GM18526 (cell line): Measurements from ENCODE around the gene FAM118A.

ENCODE experiments used
- POLR2A ChIP-seq: IDR thresholded peaks from 3 replicates; pipeline ENCODE4 v1.6.1; 2011; ENCODE audit not compliant: insufficient read length; ENCODE audit errors: extremely low read depth

FAM118A gene

GRCh38 chr22:45316796-45317526 lies 7.2 kb downstream of the FAM118A start:
- TF ChIP-seq POLR2A: no peak

DNA sequence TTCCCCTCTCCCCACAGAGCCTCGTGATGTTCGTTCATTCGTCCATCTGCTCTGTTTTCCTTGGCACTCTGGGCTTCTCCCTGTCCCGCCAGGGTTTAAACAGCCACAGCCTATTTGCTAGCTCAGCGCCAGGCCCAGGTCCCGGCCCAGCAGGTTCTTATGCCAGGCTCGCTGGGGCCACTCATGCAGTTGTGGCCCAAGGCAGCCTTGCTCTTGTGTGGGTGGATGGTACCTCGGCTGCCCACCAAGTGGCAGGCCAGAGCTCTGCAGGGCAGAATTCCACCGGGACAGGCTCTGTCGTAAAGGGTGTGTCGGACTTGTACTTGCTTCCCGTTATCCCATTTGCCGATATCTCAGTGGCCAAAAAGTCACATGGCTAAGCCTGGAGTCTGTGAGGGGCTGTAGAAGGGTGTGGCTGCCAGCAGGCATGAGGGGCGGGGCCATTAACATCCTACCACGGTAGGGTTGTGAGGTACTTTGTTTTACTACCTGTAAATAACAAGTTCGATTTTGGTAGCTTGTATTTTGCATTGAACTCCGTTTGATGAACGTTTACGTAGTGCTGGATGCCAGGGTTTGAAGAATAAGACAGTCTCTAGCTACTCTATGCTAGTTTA lies 7.9 kb downstream of the FAM118A start:
- TF ChIP-seq POLR2A: no peak

GRCh38 chr22:45318168-45318557 lies 8.4 kb downstream of the FAM118A start:
- TF ChIP-seq POLR2A: no peak

- no peak for TF ChIP-seq POLR2A
Measured at GRCh38 chr22:45318558-45319323, 9.0 kb downstream of the FAM118A start.

DNA sequence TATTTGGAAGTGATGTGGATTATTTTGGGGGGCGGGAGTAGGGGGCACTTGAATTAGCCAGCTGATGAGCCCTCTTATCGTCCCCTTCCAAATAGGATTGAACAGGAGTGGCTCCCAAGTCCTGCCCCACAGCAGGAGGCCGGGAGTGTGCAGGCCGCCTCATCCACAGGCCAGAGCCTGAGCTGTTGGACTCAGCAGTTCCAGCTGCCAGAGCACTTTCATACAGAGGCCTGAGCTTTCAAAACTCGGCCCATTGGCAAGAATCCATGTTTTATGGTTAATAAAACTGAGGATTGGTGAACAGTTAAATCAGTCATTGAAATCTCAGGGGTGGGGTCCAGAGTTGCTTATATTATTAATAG lies 9.6 kb downstream of the FAM118A start:
- no peak for TF ChIP-seq POLR2A

DNA sequence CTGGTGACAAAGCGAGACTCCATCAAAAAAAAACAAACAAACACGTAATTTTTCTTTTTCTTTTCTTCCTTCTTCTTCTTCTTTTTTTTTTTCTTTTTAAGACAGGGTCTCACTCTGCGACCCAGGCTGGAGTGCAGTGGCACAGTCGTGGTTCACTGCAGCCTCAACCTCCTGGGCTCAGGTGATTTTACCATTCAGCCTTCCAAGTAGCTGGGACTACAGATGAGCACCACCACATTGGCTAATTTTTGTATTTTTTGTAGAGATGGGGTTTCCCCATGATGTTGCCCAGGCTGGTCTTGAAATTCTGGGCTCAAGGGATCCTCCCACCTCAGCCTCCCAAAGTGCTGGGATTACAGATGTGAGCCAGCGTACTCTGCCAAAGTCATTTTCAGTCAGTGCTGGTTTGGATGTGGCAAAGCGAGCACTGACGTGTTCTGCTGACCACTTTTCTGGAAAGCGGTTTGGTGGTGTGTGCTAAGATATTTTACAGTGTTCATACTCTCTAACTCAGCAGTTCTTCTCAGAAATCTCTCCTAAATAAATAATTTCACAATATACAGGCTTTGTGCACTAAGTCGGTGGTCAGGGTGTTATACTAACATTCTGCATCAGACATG lies 10.7 kb downstream of the FAM118A start:
- TF ChIP-seq POLR2A: no peak

DNA sequence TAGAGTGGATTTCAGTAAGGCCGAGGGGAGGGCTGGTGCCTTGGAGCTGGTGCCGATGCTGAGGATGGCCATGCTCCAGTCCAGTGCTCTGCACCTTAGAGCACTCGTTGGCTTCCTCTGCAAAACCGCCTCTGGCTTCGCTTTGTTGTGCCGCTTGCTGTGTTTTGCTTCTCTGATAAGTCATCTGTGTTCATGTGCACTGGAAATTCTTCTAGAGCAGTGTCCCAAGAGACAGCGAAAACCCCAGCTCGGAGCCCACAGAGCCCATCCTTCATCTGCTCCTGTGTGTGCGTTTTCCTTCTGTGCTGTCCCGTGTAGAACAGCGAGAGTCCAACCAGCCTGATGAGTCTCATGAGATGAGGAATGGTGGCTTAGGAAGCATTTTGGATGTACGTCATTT lies 12.1 kb downstream of the FAM118A start:
- TF ChIP-seq POLR2A: no peak

- TF ChIP-seq POLR2A: no peak
Measured at GRCh38 chr22:45322873-45323525, 13.3 kb downstream of the FAM118A start.

DNA sequence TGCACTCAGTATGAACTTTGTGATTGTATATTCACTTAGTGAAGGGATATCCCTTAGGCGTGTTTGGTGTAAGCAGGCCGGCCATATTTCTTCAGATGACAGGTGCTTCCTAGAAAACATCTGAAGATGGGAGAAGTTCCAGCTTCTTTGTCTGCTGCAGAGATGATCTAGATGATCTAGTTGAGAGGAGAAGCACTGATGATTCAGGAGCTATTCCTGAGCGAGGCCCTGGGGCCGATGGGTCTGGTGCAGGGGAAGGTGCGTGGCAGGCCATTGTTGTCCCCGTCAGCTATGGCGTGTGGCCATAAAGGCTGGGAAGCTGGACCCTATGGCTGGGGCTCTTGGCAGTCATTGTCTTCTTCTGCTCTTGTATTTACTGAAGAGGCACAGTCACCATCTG lies 14.0 kb downstream of the FAM118A start:
- no peak for TF ChIP-seq POLR2A

- no peak for TF ChIP-seq POLR2A
Measured at GRCh38 chr22:45324311-45324711, 14.6 kb downstream of the FAM118A start.

DNA sequence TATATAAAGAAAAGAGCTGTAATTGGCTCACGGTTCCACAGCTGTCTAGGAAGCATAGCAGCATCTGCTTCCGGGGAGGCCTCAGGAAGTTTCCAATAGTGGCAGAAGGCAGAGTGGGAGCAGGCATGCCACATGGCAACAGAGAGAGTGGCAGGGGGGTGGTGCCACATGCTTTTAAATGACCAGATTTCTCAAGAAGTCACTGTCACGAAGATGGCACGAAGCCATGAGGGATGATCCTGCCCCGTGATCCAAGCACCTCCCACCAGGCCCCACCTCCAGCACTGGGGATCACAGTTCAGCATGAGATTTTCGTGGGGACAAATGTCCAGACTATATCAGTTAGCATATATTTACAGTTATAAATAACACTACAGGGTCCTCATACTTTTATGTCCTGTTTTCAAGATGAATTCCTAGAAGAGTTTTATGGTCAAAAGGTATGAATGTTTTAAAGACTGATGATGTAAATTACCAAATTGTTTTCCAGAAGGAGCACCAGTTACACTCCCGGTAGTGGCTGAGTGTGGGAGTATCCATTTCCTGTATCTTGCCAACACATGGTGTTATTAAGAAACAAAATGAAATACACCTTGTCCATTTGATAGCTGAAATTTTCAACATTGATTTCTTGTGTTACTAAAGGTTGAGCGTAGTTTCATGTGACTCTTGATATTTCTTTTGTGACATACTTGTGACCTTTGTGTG lies 19.2 kb downstream of the FAM118A start:
- TF ChIP-seq POLR2A: no peak

DNA sequence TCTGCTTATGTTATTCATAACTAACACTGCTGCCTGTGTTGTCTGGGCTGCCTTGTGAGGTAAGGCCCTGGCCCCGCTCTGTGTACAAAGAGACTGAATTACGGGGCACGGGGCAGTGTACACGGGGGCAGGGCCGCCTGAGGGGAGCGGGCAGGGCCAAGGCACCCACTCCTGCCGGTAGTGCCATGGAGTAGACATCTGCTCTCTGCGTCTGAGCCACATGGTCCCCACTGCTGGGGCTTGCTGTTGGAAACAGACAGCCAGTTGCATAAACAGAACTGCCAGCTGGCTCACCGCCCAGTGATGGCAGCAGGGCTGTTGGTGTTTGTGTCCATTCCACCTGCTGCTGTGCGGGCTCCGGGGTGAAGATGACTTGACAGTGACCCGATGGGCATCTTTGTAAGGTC lies 19.8 kb downstream of the FAM118A start:
- no peak for TF ChIP-seq POLR2A

- no peak for TF ChIP-seq POLR2A
Measured at GRCh38 chr22:45330548-45330947, 20.8 kb downstream of the FAM118A start.

DNA sequence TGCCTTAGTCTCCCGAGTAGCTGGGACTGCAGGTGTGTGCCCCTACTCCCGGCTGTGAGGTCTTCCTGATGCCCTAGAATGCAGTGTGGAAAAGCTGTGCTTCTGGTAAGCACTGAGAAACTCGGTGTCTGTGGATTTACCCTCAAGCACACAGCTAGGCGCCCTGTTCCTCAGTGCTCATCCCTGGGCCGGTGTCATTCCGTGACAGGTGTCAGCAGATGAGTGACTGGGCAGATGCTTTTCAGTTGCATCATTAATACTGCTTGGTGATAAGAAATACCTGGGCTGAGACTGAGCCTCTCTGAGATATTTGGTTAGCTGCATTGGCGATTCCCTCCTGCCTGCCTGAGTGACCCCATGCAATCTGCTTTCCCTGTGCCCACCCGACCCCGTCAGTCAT lies 21.8 kb downstream of the FAM118A start:
- no peak for TF ChIP-seq POLR2A

DNA sequence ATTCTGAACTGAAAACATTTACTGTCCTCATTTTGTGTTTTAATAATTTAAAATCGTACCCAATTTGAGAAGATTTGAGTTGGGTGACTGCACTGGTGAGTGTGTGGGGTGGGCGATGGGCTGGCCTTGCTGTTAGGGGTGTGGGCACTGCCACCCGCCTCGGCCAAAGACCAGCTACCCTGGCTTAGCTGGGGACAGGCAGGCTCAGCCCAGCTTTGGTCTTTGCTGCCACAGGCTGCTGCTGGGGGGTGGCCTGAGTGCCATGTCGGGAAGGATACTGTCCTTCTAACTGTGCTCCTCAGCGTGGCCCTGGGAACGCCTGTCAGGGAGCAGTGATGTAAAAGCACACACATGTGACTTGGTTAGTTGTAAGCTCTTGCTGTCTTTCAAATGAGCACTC lies 22.3 kb downstream of the FAM118A start:
- no peak for TF ChIP-seq POLR2A
